Measurements from ENCODE around the gene DVL1. TPM values are rescaled to one million over a fixed set of nuclear protein-coding genes. Genes with fewer than 3 reads are reported as not detected.
A peak's percentile ranks its signal among the peaks of the same experiment; 100 is the strongest.

DVL1 gene
- total RNA-seq, 1 donor from 2014 or later, result 72.7 TPM

- DNase-seq (ENCODE audit: low spot score), result no peak
Observed at GRCh38 chr1:1299686-1300351, 49.4 kb downstream of the DVL1 start.

GRCh38 chr1:1298861-1299685, 50.1 kb downstream of the DVL1 start:
- DNase-seq (ENCODE audit: low spot score), result no peak

GRCh38 chr1:1297802-1298424, 51.3 kb downstream of the DVL1 start:
- no peak for DNase-seq (ENCODE audit: low spot score)

GRCh38 chr1:1296070-1297061, 52.9 kb downstream of the DVL1 start:
- no peak for DNase-seq (ENCODE audit: low spot score)

GRCh38 chr1:1295154-1295923, 53.9 kb downstream of the DVL1 start:
- DNase-seq (ENCODE audit: low spot score), result no peak

GRCh38 chr1:1294250-1294890, 54.8 kb downstream of the DVL1 start:
- no peak for DNase-seq (ENCODE audit: low spot score)

- DNase-seq (ENCODE audit: low spot score), result no peak
Observed at GRCh38 chr1:1293263-1294249, 55.7 kb downstream of the DVL1 start.

- DNase-seq (ENCODE audit: low spot score), result no peak
Observed at GRCh38 chr1:1292851-1293250, 56.4 kb downstream of the DVL1 start.

- no peak for DNase-seq (ENCODE audit: low spot score)
Observed at GRCh38 chr1:1292442-1292779, 56.8 kb downstream of the DVL1 start.

- peak; percentile 79 for DNase-seq (ENCODE audit: low spot score)
Observed at GRCh38 chr1:1291548-1292441, 57.4 kb downstream of the DVL1 start.

GRCh38 chr1:1291023-1291528, 58.1 kb downstream of the DVL1 start:
- DNase-seq (ENCODE audit: low spot score), result no peak

- DNase-seq (ENCODE audit: low spot score), result peak; percentile 56
Observed at GRCh38 chr1:1290238-1290731, 58.9 kb downstream of the DVL1 start.

- DNase-seq (ENCODE audit: low spot score), result no peak
Observed at GRCh38 chr1:1287288-1288110, 61.7 kb downstream of the DVL1 start.

GRCh38 chr1:1286313-1287261, 62.6 kb downstream of the DVL1 start:
- no peak for DNase-seq (ENCODE audit: low spot score)

- no peak for DNase-seq (ENCODE audit: low spot score)
Observed at GRCh38 chr1:1285611-1286311, 63.5 kb downstream of the DVL1 start.

Measured in mucosa of gallbladder (tissue), 1 donor.